ENCODE measurements around the gene VWA1.

- TF ChIP-seq CTCF (IDR thresholded peaks at IDR 0.05), result no peak
- TF ChIP-seq POLR2A (IDR thresholded peaks at IDR 0.05), result no peak
Measured at GRCh38 chr1:1397839-1398523, 37.5 kb upstream of the VWA1 start.
